Esophagus squamous epithelium (tissue), 4 donors: ENCODE data around the gene CRACDL.

Source experiments
- POLR2A ChIP-seq, 4 donors: fragments of 450-650 bp; IDR thresholded peaks; one replicate each; pipeline ENCODE4 v1.6.1; 2017; ENCODE audit warnings: antibody characterized with exemption in 4 of 4, mild to moderate bottlenecking in 4 of 4, moderate library complexity in 3 of 4
- TF ChIP-seq, protein P1 (sequence below), 6 experiments: fragments of 450-650 bp in 4 of 6; fragments of 200-600 bp in 2 of 6; sonication (generic) in 2 of 6; IDR thresholded peaks; one replicate each; pipeline ENCODE4 v1.5.1; 2016 to 2019; ENCODE audit warnings: antibody characterized with exemption in 6 of 6, mild to moderate bottlenecking in 4 of 6, moderate library complexity in 4 of 6

DNA sequence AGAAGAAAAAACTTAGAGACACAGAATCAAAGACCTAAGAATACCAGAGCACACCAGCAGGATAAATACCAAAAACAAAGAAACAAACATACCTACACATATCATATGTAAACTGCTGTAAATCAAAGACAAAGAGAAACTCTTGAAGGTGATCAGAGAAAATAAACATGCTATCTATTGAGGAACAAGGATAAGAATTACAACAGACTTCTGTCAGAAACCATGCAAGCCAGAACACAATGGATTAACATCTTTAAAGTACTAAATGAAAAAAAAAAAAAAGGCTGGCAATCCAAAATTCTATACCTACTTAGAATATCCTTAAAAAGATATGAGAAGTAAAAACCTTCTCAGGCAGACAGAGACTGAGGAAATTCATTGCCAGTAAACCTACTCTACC is 153.5 kb downstream of the CRACDL start:
- no peak for TF ChIP-seq POLR2A (IDR thresholded peaks at IDR 0.05)
- TF ChIP-seq, protein P1, sequence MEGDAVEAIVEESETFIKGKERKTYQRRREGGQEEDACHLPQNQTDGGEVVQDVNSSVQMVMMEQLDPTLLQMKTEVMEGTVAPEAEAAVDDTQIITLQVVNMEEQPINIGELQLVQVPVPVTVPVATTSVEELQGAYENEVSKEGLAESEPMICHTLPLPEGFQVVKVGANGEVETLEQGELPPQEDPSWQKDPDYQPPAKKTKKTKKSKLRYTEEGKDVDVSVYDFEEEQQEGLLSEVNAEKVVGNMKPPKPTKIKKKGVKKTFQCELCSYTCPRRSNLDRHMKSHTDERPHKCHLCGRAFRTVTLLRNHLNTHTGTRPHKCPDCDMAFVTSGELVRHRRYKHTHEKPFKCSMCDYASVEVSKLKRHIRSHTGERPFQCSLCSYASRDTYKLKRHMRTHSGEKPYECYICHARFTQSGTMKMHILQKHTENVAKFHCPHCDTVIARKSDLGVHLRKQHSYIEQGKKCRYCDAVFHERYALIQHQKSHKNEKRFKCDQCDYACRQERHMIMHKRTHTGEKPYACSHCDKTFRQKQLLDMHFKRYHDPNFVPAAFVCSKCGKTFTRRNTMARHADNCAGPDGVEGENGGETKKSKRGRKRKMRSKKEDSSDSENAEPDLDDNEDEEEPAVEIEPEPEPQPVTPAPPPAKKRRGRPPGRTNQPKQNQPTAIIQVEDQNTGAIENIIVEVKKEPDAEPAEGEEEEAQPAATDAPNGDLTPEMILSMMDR (IDR thresholded peaks at IDR 0.05) = no peak
